ENCODE results near the gene DAAM1.

The DAAM1 gene

DNA sequence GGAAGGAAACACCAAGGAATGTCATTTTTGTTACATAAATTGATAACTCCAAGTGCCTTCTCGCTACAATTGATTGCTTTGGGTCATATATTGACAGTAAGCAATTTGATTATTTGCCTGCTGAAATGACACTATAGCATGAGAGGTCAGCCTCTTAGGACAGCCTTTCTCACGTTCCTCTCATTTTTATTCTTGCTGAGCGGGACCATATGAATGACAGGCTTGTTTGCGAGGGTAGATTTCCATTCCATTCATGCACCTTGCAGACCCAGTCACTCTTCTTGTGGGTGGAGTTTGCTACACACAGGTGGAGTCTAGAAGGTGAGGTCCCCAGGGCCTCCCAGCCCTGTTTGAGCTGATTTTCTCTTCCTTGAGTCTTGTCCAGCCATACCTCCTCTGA is 27.3 kb downstream of the DAAM1 start:
- DNase-seq (ENCODE audit: low read depth in 3 of 3, low spot score in 1 of 3) = no peak

DNA sequence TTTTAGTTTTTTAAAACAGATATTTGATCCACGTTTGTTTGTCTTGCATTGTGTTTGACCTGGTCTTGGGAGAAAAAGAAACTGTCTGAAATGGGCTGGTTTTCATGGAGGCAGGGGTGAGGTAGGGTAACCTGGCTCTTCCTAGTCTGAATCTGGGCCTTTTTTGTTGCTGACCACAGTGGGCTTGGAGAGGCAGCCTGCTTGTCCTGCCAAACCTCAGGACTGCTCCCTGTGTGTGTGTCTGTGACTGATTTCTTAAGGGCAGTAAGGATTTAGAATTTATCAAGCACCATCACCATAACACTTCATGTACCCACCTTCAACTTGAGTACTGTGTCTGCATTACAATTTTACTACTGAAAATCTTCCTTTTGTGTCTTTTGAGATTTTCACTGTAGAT is 28.5 kb downstream of the DAAM1 start:
- DNase-seq (ENCODE audit: low read depth in 3 of 3, low spot score in 1 of 3) = no peak

DNA sequence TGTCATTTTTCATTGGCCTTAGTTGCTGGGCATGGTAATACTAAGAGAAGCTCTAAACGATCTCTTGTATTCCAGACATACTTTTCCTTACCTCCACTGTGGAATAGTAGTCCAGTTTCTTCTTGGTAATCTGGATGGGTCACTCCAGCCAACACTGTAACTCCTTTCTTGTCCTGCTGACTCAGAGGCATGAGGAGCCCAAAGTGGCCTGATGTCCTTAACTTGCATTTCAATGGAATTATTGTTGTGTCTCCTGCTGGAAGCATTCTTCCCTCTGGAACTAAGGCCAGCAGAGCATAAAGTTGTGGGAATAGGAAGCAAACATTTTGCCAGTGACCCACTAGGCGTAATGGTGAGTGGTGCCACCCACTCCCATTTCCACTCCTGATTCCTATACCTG is 33.1 kb downstream of the DAAM1 start:
- no peak for DNase-seq (ENCODE audit: low read depth in 3 of 3, low spot score in 1 of 3)

DNA sequence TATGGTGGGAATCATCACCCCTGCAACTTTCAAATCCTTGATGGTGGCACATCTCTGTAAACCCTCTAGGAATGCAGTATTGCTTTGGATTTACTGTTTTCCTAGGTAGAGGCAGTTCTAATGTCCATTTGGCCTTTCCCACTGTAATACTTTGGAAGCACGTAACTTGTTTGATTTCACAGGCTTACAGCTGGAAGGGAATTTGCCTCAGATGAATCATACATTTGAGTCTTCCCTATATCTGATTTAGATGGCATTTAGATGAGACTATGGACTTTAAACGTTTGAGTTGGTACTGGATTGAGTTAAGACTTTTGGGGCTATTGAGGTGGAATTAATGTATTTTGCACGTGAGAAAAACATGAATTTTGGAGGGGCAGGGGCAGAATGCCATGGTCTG is 35.9 kb downstream of the DAAM1 start:
- DNase-seq (ENCODE audit: low read depth in 3 of 3, low spot score in 1 of 3) = no peak

DNA sequence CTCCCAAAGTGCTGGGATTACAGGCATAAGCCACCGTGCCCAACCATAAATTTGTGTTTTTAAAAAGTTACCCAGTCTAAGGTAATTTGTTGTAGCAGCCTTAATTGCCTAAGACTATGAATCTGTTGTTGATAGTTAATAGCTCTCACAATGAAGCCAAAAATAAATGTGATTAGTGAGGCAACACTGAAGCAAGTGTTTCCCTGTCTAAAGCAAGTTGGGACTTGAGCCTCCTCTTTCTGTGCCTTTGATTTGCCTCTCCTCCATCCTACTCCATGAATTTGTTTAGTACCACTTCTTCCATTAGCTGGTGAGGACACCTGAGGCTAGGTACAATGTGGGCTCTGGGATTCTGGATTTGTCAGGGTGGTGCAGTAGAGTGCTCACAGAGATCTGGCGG is 36.8 kb downstream of the DAAM1 start:
- DNase-seq (ENCODE audit: low read depth in 3 of 3, low spot score in 1 of 3) = no peak

DNA sequence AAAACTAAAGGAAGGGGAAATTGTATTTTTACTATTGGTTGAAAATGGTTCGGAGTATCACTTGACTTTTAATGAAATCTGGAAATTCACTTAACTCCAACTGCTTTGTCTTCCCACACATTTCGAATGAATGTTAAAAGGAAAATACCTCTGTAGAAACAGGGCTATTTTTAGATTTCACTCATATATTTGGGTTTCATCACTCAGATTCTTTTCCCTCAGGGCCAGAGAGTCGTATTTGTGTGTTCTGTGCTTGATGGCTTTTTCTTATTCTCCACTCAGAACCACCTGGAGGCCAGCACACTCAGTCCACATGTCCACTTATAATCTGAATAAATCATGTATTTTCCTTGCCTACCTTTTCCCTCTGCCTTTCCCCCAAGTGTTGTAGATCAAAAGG is 40.0 kb downstream of the DAAM1 start:
- no peak for DNase-seq (ENCODE audit: low read depth in 3 of 3, low spot score in 1 of 3)

DNA sequence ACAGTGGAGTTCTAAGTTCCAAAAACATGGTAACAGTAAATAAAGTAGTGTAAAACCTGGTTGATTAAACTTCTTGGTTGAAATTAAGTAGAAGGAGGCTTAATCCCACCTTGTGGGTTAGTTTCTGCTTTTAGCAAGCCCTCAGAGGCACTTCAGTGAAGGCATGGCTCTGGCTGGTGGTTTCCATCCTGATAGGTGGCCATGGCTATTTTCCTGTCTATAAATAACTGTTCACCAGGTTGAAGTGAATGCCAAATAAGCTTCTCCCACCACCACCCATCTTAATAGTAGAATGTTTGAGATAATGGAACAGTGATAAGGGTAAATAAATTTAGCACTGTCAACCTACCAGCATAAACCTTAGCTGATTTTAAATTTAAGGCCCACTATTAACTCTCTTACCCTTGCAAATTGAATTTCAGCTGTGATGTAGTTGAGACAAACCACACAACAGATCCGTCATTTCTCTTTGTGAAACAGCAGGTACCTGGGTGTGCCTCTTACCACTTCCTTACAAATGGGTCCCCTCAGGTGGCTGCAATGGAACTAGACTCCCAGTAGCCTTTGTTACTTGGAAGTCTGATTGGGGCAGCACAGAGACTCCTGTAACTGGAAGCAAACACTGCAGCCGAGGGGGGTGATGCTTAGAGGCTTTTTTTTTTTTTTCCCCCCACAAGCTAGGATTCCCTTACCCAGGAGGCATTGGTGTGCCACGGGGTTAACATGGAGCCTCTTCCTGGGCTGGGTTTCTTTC is 41.4 kb downstream of the DAAM1 start:
- no peak for DNase-seq (ENCODE audit: low read depth in 3 of 3, low spot score in 1 of 3)

DNA sequence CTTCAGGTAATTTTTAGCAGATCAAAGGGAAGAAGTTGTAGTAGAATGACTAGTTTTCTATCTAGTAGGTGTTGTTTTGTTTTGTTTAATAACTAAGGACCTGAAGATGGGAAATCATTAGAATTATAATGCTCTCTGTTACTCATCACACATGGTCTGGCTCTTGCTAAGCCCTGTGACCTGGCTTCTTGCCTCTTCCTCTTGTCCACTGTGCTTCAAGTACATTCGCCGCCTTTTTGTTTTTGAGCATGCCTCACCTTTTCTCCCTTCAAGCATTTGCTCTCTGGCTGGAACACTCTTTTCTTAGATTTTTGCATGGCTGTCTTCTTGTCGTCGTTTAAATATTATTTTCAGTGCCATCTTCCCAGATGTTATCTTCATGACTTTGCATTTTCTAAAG is 47.7 kb downstream of the DAAM1 start:
- DNase-seq (ENCODE audit: low read depth in 3 of 3, low spot score in 1 of 3) = no peak

DNA sequence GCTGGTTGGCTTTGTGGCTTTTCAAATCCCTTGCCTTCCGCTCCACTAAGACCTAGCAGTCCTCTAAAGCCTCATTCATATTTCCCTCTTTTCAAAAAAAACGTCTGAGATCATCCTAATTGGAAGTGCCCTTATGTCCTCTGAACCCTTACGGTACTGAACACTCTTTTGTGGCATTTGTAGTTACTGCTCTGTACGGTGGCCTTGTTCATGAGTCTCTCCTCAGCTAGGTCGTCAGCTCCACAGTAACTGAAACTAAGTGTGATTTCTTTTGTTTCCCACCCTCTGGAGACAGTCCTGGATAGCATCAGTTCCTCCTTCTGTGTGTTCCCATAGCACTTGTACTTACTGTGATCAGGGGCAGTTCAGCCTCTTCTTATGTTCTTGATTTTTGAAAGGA is 49.7 kb downstream of the DAAM1 start:
- no peak for DNase-seq (ENCODE audit: low read depth in 3 of 3, low spot score in 1 of 3)

DNA sequence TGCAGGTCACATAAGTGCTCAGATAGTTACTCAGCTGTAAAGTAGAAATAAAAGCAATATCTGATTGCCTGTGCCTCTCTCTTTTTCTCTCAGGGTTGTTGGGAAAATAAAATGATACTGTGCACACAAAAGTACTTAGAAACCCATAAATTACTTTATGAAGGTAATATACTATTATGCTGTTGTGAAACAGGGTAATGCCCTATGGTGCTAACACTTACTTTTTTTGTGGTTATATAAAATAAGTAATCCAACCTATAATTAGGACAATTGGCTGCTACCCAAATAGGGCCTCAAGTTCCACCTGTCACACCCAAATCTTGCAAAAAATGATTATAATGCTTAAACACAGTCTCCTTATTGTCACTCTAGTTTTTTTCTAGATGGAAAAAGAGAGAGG is 50.6 kb downstream of the DAAM1 start:
- DNase-seq (ENCODE audit: low read depth in 3 of 3, low spot score in 1 of 3) = no peak

DNA sequence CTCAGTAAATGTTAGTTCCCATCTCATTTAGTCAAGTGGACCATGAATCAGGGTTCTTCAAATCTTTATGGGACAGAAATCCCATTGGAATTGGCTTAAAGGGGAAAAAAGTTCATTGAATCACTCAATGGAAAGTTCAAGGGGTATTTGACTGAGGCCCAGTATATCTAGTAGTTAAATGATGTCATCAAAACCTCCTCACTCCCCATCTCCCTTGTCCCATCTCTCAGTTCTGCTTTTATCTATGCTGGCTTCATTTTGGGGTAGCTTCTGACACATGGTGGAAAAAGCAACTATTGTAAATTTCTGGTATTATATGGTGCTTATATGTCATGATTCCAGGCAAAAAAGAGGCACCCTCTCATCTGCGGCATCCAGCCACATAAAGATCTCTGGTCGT is 51.9 kb downstream of the DAAM1 start:
- no peak for DNase-seq (ENCODE audit: low read depth in 3 of 3, low spot score in 1 of 3)

DNA sequence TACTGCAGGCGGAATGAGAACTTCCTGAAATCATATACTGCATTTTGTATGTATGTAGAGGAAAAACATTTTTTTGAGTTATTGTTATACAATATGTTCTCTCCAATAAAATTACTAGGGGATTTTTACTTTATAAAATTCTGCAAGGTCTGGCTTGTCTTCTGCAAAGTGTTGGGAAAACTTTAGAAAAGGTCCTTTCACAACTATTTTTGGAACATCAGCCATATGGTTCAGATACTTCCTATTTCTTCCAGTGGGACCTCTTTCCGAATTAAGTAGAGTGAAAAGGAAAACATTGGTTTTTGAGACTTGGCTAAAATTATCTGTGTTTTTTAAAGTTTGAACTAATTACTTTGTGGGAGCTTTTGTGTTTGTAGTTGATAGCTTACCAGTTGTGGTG is 52.7 kb downstream of the DAAM1 start:
- DNase-seq (ENCODE audit: low read depth in 3 of 3, low spot score in 1 of 3) = no peak

DNA sequence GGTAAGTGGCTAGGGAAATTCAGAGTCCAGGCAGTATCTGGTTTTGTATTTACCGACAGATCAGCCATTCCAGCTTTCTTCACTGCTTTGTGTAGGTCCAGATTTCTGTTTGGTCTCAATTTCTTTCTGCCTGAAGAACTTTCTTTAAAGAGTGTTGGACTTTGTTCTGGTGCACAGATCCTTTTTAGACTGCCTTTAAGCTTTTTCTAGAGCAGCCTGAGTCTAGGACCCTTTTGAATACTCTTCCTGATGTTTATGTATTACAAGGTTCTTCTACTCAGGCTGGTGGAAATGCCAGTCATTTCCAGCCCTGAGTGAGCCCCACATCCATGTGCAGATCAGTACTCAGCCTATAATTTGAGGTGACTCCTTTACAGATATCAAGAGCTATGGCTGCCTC is 54.7 kb downstream of the DAAM1 start:
- no peak for DNase-seq (ENCODE audit: low read depth in 3 of 3, low spot score in 1 of 3)

DNA sequence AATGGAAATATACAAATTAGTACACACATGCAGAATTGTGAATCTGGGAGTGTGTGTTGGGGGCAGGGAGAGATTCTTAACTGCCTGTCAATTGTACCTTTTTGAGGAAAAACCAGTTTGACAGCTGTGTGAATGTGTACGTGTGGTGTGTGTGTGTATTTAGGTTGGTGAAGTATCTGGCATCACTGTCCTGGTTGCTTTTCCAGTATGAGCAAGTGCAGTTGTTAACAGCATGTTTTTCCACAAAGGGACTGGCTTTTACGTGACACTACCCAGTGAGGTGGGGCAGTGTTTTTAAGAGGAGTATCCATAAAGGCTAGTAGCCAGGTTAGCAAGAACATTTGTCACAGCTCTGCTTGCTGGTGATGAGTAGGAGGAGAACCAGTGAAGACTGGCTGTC is 56.1 kb downstream of the DAAM1 start:
- no peak for DNase-seq (ENCODE audit: low read depth in 3 of 3, low spot score in 1 of 3)

DNA sequence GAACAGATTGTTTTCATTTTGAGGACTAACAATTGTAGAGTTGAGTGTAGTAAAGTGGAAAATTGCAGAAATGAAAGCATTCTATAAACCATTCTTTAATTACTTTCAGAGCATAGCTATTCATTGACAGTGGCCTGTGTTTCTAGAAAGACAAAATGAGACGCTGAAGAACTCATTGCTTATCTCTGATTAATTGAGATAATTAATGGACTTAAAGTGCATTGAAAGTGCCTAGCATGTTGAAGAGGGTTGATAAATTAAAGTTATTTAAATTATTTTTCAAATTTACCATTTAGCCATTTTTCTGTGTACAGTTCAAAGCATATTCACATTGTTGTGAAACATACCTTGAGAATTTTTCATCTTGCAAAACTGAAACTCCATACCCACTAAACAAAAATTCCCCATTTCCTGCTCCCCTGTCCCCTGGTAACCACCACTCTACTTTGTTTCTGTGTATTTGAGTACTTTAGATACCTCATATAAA is 57.4 kb downstream of the DAAM1 start:
- no peak for DNase-seq (ENCODE audit: low read depth in 3 of 3, low spot score in 1 of 3)

DNA sequence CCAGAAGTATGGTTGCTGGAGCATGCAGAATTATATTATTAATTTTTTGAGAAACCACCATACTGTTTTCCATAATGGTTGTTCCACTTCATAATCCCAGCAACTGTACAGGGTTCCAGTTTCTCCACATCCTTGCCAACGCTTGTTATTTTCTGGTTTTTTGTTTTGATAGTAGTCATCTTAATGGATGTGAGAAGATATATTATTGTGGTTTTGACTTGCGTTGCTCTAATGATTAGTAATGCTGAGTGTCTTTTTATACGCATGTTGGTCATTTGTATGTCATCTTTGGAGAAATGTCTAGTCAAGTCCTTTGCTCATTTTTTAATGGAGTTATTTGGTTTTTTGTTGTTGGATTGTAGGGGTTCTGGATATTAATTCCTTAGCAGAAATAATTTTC is 58.1 kb downstream of the DAAM1 start:
- no peak for DNase-seq (ENCODE audit: low read depth in 3 of 3, low spot score in 1 of 3)

DNA sequence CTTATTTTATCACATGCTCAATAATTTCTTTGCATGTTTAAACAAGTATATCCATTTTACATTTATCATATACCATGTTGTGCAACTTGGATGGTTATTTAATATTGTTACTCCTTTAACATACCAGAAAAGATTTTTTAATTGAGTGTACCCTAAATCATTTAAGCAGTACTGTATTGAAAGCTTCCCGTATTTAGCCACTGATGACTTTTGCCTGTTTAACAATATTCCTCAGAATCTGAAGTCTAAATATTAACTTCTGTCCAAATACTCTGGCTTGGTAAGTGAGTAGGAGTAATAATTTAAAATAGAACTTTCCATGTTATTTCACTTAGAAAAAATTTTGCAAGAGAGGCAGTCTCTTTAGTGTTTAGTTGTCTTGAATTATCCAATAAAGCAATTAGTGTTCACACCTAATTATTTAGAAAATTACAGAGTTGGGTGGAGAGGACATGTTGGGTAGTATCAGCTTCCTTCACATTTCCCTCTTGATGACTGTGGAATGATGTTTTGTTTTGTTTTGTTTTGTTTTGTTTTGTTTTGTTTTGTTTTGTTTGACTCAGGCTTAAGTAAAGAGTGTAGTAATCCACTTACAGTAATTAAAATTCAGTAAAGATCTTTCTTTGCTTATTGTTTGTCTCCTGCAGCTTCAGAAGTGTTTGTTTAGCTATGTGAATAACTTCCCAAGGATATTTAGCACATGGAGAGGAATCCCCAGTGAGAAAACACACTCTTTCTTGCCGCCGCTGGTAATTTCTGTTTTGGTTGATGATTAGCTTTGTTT is 59.5 kb downstream of the DAAM1 start:
- DNase-seq (ENCODE audit: low read depth in 3 of 3, low spot score in 1 of 3) = no peak

DNA sequence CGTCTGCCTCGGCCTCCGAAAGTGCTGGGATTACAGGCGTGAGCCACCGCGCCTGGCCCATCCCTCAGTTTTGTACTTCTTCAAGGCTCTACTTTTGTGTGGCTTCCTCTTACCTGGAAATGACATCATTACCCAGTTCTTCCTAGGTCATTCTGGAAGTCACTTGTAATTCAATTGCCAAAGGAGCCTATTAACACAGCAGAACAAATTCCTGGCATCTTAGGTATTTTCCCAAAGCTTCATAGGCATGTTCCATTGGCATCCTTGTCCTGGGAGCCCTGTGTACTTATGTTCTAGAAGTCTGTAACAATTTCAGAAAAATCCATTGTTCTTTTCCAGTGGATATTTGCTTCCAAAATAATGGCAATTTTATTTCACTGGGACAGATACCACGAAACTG is 60.6 kb downstream of the DAAM1 start:
- DNase-seq (ENCODE audit: low read depth in 3 of 3, low spot score in 1 of 3) = no peak

DNA sequence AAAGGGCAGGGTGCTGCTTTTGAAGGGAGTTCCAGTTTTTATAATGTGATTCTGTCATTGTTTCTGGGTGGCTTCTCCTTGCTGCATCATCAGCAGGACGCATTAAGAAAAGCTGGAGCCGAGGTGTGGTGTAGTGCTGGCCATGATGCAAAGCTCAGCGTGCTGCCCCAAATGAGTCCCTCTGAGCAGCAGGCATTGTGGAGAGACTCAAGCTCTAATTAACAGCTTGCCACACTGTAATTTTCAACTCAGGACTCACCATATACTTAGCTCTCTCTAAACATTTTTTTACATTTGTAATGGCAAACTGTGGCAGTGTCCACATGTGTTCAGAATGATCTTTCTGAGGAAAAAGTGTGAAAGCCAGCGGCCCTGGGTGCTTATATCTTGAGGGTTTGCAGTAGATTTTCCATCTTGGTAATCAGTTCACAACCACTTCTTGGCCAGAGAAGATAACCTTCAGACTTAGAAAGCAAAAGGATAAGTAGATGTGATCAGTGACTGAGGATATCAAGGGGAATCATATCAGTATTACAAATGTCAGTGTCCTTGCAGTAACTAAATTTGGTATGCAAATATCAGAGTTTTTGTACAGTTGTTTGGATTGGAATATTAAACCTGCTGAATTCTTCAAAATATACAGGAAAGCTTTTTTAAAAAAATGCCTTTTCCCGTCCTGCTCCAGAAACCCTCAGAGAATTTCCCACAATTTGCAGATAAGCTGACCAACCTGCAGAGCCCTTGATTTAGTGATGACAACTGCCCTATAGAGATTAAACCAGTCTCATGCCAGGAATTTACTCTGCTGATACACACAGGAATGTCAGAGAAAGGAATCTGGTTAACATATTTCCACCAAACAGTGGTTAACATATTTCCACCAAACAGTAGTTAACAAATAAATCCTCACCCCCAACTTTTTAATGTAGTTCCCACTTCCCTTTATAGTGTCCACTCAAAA is 63.6 kb downstream of the DAAM1 start:
- DNase-seq (ENCODE audit: low read depth in 3 of 3, low spot score in 1 of 3) = no peak

DNA sequence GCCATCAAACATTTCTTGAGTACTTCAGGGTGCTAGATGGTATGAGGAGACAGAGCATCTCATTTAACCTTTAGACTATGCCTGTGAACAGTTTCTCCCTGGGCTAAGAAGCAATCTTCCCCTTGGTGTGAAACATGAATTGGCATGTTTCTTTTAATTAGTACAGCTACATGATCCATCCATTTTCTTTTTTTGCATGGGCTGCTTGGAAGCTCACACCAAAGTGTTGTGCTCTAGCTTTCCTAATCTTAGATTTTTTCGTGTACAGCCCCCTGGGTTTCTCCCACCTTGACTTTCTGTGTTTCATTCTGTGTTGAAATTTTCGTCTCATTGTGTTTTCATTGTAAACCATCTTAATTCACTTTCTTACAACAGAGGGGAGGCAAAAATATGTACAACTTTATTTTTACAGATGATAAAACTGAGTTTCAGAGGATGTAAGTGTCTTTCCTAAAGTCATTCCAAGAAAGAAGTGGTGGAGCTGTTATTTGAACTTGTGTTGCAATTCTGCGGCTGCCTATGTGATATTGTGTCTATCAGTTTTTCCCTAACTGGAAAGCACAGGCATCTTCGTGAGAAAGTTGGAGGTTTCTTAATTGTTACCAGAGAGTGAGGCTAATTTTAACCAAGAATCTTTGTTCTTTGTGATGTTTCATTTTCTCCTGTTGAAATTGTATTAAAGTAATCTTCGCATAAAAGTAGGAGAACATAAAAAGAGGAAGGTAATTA is 64.5 kb downstream of the DAAM1 start:
- DNase-seq (ENCODE audit: low read depth in 3 of 3, low spot score in 1 of 3) = no peak

DNA sequence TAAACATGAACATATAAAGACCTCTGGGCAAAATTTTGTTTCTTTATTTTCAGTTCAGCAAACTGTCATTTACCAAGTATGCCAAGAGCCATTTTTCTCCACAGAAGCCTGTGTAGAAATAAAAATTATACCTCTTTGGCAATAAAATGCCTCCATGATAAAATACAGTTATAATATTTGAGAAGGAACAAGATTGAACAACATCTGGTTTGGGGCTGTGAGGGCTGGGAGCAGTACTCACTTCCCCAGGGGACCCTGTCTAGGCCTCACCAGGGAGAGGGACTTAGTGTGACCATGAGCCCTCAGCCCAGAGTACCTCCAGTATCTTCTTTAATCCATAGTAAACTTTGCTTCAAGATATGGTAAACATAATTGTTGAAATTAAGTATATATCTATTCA is 65.1 kb downstream of the DAAM1 start:
- no peak for DNase-seq (ENCODE audit: low read depth in 3 of 3, low spot score in 1 of 3)
